ENCODE results near the gene TTC39C. TPM values are rescaled to one million over a fixed set of nuclear protein-coding genes. Genes with fewer than 3 reads are reported as not detected.

The TTC39C gene
- total RNA-seq, 1 experiment from 2014 or later, result 16.2 TPM

DNA sequence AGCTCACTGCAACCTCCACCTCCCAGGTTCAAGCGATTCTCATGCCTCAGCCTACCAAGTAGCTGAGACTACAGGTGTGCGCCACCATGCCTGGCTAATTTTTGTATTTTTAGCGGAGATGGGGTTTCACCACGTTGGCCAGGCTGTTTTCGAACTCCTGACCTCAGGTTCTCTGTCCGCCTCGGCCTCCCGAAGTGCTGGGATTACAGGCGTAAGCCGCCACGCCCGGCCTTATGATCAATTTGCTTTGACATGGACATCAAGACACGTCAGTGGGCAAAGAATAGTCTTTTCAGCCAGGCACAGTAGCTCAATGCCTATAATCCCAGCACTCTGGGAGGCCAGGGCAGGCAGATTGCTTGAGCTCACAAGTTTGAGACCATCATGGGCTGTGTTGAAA is 76.3 kb downstream of the TTC39C start:
- H3K27me3 ChIP-seq (ENCODE audit: control insufficient read depth, insufficient read depth, low read length), result no peaks in the 10 kb centered on the region
- peaks cover 8% of the 10 kb centered on the region for H3K36me3 ChIP-seq (replicated peaks; ENCODE audit: control insufficient read depth, insufficient read depth, low read length)
- no peak for DNase-seq
- H3K4me3 ChIP-seq (ENCODE audit: insufficient read depth, low read depth, low read length), result no peak overlapping the region

DNA sequence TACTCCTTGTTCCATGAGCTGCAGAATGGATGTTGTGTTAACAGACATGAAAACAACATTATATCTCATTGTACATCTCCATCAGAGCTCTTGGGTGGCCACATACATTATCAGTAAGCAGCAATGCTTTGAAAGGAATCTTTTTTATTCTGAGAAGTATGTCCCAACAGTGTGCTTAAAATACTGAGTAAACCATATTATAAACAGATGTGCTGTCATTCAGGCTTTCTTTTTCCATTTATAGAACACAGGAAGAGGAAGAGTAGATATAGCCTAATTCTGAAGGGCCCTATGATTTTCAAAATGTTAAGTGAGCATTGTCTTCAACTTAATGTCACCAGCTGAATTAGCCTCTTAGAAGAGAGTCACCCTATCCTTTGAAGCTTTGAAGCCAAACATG is 80.0 kb downstream of the TTC39C start:
- Histone ChIP-seq H3K4me3 (ENCODE audit: insufficient read depth, low read depth, low read length) (no peak overlapping the region), H3K36me3 (replicated peaks; ENCODE audit: control insufficient read depth, insufficient read depth, low read length) (peaks cover 4% of the 10 kb centered on the region), H3K27me3 (ENCODE audit: control insufficient read depth, insufficient read depth, low read length) (no peaks in the 10 kb centered on the region)
- no peak for DNase-seq

DNA sequence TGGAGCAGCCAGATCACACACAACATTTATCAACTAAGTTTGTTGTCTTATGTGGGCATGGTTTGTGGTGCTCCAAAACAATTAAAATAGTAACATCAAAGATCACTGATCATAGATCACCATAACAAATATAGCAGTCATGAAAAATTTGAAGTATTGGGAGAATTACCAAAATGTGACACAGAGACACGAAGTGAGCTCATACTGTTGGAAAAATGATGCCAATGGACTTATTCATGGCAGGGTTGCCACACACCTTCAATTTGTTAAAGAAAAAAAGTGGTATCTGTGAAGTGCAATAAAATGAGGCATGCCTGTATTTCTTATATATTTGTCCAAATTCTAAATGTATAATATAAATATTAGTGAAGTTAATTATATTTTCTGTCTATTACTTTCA is 81.4 kb downstream of the TTC39C start:
- H3K4me3 ChIP-seq (ENCODE audit: insufficient read depth, low read depth, low read length), result no peak overlapping the region
- no peaks in the 10 kb centered on the region for H3K27me3 ChIP-seq (ENCODE audit: control insufficient read depth, insufficient read depth, low read length)
- no peak for DNase-seq
- H3K36me3 ChIP-seq (replicated peaks; ENCODE audit: control insufficient read depth, insufficient read depth, low read length), result peaks cover 4% of the 10 kb centered on the region

DNA sequence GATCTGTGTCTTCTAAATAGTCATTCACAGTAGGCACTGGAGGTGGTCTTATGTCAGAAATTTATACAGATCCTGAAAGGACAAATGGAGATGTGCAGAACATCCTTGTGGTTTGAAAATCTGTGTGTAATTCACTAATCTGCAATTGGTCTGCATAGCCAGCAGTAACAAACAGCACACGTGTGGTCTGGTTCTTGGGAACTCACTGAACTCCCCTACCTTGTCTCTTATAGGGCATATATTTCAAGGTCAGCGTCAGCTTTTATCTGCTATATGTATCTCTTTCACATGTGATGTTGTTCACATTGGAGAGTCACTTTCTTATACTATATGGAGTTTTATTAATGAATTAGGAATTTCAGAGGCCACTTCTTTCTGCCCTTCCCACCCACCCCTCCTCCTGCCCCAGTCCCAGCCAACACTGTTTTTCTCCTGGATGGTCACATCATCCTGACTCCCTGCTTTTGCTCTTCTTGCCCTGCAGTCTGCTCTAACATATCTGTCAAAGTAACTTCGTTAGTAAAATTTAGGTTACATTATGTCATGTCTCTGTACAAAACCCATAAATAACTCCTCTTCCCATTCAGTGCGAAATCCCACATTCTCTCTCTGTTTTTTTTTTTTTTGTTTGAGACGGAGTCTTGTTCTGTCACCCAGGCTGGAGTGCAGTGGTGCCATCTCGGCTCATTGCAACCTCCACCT is 88.9 kb downstream of the TTC39C start:
- H3K27me3 ChIP-seq (ENCODE audit: control insufficient read depth, insufficient read depth, low read length), result no peaks in the 10 kb centered on the region
- peaks cover 6% of the 10 kb centered on the region for H3K36me3 ChIP-seq (replicated peaks; ENCODE audit: control insufficient read depth, insufficient read depth, low read length)
- H3K4me3 ChIP-seq (ENCODE audit: insufficient read depth, low read depth, low read length), result no peak overlapping the region
- no peak for DNase-seq

DNA sequence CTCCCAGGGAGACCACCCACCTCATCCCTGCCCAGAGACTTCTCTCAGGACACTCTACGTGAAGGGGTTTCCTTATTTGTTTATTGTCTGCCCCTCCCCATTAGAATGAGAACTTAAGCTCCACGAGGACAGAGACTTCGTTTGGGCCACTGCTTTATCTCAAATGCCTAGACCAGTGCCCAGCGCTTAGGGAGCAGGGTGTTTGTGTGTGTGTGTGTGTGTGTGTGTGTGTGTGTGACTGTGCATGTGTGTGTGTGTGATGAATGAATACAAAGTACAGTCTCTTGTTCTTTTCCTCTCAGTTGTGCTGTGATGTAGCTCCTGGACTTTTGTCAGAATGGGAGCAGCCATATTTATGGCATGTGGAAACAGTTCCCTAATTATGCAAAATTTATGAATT is 89.9 kb downstream of the TTC39C start:
- no peak for DNase-seq
- Histone ChIP-seq H3K27me3 (ENCODE audit: control insufficient read depth, insufficient read depth, low read length) (no peaks in the 10 kb centered on the region), H3K4me3 (ENCODE audit: insufficient read depth, low read depth, low read length) (no peak overlapping the region), H3K36me3 (replicated peaks; ENCODE audit: control insufficient read depth, insufficient read depth, low read length) (peaks cover 6% of the 10 kb centered on the region)

DNA sequence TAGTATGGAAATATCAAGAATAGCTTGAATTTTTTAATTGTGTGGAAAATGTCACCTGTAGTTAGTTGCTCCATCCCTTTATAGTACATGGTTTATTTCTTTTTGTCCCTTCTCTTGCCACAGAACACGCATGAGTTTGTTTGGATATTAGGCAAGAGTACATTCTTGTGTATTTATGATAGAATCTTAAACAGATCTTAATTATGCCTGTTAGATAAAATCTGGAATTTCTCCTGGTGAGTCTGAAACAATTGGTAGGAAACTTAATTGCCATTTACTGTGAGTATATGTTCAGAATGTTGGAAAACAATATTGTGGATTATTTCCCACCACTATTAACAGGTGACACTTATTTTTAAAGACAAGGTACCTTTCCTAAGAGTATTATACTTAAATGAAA is 94.1 kb downstream of the TTC39C start:
- H3K36me3 ChIP-seq (replicated peaks; ENCODE audit: control insufficient read depth, insufficient read depth, low read length), result peaks cover 2% of the 10 kb centered on the region
- H3K4me3 ChIP-seq (ENCODE audit: insufficient read depth, low read depth, low read length), result no peak overlapping the region
- DNase-seq, result no peak
- H3K27me3 ChIP-seq (ENCODE audit: control insufficient read depth, insufficient read depth, low read length), result no peaks in the 10 kb centered on the region

DNA sequence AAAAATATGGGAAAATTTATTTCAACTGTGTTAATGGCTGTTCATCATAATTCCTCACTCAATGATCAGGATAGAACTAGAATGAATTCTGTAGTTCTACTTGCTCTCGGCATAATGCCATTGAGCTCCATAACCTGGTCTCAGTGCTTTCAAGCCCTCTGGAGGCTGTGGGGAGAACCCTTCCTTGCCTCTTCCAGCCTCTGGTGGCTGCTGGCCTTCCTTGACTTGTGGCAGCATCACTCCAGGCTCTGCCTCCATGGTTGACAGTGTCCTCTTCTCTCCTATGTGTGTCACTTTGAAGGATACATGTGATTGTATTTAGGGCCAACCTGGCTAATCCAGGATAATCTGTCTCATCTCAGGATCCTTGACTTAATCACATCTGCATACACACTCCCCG is 97.4 kb downstream of the TTC39C start:
- DNase-seq, result no peak
- no peaks in the 10 kb centered on the region for H3K27me3 ChIP-seq (ENCODE audit: control insufficient read depth, insufficient read depth, low read length)

DNA sequence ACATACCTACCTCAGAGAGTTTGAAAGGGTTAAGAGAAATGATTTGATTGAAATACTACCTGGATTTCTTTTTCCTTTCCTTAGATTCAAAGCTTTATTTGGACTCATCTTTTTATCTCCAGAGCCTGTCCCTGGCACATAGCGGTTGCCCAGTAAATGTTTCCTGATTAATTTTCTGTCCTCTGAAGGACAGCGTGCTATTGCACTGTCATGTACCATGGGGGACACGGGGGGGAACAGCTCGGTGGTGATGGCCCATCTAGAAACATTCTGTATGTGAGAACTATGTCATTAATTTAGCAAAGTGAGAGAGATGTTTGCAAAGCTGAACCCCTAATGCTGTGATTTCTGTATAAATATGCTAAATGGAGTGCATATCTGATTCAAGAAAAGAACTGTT is 97.9 kb downstream of the TTC39C start:
- H3K36me3 ChIP-seq (replicated peaks; ENCODE audit: control insufficient read depth, insufficient read depth, low read length), result peaks cover 4% of the 10 kb centered on the region
- no peak for DNase-seq
- H3K27me3 ChIP-seq (ENCODE audit: control insufficient read depth, insufficient read depth, low read length), result no peaks in the 10 kb centered on the region
- no peak overlapping the region for H3K4me3 ChIP-seq (ENCODE audit: insufficient read depth, low read depth, low read length)

More for the DNA sequence above, 97.4 kb downstream of the TTC39C start:
- Histone ChIP-seq H3K36me3 (replicated peaks; ENCODE audit: control insufficient read depth, insufficient read depth, low read length) (peaks cover 4% of the 10 kb centered on the region), H3K4me3 (ENCODE audit: insufficient read depth, low read depth, low read length) (no peak overlapping the region)

DNA sequence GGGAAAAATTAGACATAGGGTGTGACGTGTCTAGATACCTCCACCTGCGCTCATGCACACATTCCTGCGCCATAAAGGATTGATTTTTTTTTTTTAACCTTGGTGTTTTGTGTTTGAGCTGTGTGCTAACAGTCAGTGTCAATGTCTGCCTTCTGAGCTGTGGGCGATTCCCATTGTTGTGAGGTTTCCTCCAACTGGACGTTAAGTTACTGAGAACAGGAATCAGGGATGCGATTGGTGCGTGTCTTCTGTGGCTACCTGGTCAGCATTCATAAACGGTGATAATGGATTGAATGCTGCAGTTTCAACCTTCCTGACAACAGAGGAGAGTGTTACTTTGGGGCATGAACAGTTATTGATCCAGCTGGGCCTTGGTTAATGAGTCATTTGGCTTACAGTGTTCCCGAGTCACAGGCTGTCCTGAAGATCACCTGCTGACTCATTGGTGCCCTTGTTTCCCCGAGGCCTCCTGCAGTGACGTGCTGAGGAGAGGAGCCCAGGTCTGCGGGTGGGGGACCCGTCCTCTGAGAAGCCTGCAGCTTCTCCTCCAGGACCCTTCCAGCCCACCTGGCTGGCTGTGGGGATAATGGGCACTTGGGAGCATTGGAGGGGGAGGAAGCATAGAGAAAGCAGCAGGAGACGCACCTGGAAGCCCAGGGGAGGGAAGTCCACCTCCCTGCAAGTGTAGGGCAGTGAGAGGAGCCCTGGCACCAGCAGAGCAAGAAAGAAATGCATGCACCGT is 98.5 kb downstream of the TTC39C start:
- Histone ChIP-seq H3K4me3 (ENCODE audit: insufficient read depth, low read depth, low read length) (no peak overlapping the region), H3K36me3 (replicated peaks; ENCODE audit: control insufficient read depth, insufficient read depth, low read length) (peaks cover 4% of the 10 kb centered on the region), H3K27me3 (ENCODE audit: control insufficient read depth, insufficient read depth, low read length) (no peaks in the 10 kb centered on the region)
- no peak for DNase-seq

DNA sequence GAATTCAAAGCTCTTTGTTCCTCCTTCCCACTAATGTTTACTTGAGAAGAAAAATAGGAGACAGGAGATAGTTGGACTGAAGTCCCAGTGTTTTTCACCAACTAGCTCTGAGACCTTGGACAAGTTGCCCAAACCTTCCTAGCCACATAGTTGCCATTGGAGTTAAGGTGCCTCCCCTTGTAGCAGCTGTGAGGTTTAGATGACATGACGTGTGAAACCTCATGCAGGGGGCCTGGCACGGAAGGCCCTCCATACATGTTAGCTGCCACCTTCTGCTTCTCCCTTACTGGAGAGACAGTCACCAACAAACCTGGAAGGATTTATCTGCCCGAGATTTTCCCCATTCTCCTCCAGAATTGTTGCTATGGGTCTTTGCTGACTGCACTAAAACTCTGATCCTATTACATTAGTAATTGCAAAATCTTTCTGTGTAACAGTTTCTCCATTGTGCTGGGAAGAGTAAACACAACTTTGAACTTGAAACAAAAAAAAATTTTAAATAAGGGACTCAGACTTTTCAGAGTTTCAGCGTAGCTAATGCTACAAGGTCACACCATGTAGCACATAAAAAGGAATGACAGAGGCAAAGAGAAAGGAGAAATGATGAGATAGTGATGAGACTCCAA is 100.5 kb downstream of the TTC39C start:
- DNase-seq, result no peak
- Histone ChIP-seq H3K36me3 (replicated peaks; ENCODE audit: control insufficient read depth, insufficient read depth, low read length) (peaks cover 6% of the 10 kb centered on the region), H3K4me3 (ENCODE audit: insufficient read depth, low read depth, low read length) (no peak overlapping the region), H3K27me3 (ENCODE audit: control insufficient read depth, insufficient read depth, low read length) (no peaks in the 10 kb centered on the region)

DNA sequence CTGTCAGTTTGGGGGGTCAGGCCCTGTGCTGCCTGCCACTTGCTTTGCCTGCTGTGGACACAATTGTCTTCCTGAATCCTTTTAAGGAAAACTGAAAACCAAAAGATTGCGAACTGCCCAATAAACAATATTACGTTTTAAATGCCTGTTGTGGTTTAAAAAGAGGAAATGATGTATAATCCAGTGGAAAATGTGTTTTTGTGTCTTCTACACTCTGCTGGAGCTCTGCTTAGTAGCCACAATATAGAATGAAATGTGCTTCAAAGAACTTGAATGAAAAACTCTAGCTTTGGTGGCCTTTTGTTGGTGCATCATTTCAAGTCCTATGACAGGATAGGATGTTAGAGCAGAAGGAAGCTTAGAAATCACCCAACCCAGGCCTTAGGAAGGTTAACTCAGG is 101.1 kb downstream of the TTC39C start:
- Histone ChIP-seq H3K36me3 (replicated peaks; ENCODE audit: control insufficient read depth, insufficient read depth, low read length) (peaks cover 7% of the 10 kb centered on the region), H3K4me3 (ENCODE audit: insufficient read depth, low read depth, low read length) (no peak overlapping the region)

DNA sequence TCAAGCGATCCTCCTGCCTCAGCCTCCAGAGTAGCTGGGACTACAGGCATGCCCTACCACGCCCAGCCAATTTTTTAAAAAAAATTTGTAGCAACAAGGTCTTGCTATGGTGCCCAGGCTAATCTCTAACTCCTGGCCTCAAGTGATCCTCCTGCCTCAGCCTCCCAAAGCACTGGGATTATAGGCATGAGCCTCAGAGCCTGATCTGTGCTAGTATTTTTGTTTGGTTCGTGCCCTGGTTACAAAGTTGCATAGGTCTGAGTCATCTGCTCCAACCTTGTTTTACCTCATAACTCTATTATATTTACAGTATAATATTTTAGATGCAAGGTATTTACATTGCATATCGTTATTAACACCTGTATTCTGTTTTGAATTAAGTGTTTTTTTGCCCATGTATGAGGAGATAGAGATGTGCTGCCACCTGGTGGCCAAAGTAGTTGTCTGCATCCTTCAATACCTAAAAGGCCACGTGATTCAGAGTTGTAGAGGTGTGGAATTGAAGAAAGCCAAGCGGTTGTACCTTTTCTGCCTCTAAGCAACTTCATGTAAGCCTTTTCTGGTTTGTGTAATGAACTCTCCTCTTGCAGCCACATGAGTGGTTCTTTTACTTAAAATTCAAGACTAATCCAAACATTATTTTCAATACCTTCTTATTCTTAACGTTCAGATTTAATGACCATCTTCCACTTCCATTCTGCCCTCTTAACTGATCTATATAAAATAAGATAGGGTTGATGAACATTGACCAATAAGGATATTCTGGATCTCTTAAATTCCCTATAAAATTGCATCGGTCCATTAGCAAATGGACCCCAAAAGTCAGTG is 104.4 kb downstream of the TTC39C start:
- peak; percentile 53 for DNase-seq
- Histone ChIP-seq H3K4me3 (ENCODE audit: insufficient read depth, low read depth, low read length) (no peak overlapping the region), H3K36me3 (replicated peaks; ENCODE audit: control insufficient read depth, insufficient read depth, low read length) (peaks cover 10% of the 10 kb centered on the region), H3K27me3 (ENCODE audit: control insufficient read depth, insufficient read depth, low read length) (no peaks in the 10 kb centered on the region)

More for the DNA sequence above, 101.1 kb downstream of the TTC39C start:
- H3K27me3 ChIP-seq (ENCODE audit: control insufficient read depth, insufficient read depth, low read length), result no peaks in the 10 kb centered on the region
- no peak for DNase-seq

DNA sequence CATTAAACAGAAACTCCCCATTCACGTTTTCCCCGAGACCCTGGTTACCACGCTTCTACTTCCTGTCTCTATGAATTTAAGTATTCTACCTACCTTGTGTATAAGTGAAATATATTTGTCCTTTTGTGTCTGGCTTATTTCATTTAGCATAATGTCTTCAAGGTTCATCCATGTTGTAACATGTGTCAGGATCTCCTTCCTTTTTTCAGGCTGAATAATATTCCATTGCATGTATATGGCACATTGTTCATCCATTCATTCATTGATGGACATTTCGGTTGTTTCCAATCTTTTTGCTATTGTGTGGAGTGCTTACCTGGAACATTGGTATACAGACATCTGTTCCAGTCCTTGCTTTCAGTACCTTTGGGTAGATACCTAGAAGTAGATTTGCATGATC is 106.1 kb downstream of the TTC39C start:
- Histone ChIP-seq H3K27me3 (ENCODE audit: control insufficient read depth, insufficient read depth, low read length) (no peaks in the 10 kb centered on the region), H3K36me3 (replicated peaks; ENCODE audit: control insufficient read depth, insufficient read depth, low read length) (peaks cover 8% of the 10 kb centered on the region), H3K4me3 (ENCODE audit: insufficient read depth, low read depth, low read length) (no peak overlapping the region)
- DNase-seq, result no peak

DNA sequence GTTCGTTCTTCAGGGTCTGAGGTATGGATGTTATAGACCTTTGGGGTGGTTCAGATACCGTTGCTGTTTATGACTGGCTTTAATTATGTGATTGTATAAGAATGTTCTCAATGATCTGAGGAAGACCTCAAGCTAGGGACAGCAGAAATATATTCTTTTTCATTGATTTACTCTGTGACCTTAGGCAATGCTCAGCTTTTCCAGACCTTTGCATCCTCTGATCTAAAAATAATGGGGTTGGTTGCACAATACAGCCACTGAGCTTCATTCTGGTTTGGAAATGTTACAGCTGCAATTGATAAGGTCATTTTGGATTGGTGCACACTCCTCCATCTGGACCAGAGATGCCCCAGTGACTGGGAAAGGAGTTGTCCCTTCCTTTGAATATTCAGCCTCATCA is 107.1 kb downstream of the TTC39C start:
- no peaks in the 10 kb centered on the region for H3K27me3 ChIP-seq (ENCODE audit: control insufficient read depth, insufficient read depth, low read length)
- DNase-seq, result no peak
- no peak overlapping the region for H3K4me3 ChIP-seq (ENCODE audit: insufficient read depth, low read depth, low read length)
- H3K36me3 ChIP-seq (replicated peaks; ENCODE audit: control insufficient read depth, insufficient read depth, low read length), result peaks cover 8% of the 10 kb centered on the region
